HG03460 (cell line): ENCODE data around the gene CFHR1.
"Not testable (repeated sequence)": the region's sequence is repeated elsewhere in the genome, so short reads cannot be mapped to it uniquely, and the experiment has no call there.

Experiments used
- ATAC-seq: cut with Tn5 transposase; IDR thresholded peaks from one replicate; pipeline ENCODE4 v1.9.1; 2021; ENCODE audit not compliant: unreplicated experiment

CFHR1 gene

DNA sequence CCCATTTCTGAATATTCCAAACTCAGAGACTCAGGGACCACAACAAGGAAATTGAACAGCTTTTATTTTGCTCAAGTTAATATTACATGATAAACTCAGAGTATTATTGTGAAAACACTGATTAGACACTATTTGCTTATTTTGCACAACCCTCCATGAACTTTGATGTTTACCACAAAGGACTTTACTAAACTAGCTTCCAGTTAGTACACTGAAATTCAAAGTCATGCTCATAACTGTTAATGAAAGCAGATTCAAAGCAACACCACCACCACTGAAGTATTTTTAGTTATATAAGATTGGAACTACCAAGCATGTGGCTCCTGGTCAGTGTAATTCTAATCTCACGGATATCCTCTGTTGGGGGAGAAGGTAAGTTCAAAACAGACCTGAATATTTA is at the start of gene CFHR1:
Gene CFHR1, plus strand, starts transcription at position 201 of the 400 bp plus-strand sequence. Its CDS starts 114 bp downstream, at position 315.
- not testable (repeated sequence) for ATAC-seq

DNA sequence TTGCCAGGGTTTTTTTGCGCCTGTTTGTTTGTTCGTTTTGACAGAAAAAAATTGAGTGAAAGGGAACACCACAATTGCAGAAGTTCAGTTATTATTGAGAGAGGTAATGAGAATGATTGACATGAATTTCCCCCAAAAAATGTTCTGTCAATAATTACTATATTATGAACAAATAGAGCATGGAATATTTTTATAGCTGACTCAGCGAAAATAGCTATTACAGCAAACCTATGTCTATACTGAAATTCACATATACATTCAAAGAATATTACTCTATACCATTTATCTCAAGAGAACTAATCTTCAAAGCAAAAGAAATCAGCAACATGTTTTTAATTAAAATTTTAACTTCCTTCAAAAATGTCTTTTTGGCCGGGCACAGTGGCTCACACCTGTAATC is 49.7 kb upstream of the CFHR1 start:
- ATAC-seq, result not testable (repeated sequence)

DNA sequence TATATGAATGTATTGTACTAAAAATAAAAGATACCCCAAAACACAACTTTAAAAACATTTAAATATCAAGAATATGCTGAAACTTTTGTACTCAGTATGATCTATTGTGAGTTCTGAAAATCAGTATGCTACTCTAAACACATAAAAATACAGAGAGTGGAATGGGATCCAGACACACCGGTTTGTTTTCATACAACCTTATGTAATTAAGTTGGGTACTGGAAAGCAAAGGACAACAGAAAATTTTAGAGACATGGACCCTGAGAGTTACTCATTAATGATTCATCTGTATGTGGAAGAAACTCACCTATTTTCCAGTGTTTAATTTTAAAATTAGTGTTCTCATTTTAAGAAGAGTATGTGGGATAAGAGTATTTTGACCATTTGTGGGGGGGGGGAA is 45.8 kb upstream of the CFHR1 start:
- no peak for ATAC-seq

DNA sequence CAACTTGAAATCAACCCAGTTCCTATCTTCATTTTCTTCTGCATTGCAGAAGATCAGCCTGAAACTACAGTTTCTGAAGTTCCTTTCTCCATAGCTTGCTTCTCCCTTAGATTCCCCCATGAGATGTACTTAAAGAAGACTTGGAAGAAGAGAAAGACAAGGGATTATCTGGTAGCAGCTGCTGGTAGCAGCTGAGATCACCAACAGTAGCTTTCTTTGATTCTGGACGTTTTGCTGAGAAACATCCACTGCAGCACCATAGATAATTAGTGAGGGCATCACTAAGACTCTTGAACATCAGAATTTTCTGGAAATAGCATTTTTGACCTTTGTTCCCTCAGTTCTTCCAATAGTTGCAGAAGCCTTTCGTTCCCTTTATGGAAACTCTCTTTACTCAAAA is 45.4 kb upstream of the CFHR1 start:
- ATAC-seq, result no peak

DNA sequence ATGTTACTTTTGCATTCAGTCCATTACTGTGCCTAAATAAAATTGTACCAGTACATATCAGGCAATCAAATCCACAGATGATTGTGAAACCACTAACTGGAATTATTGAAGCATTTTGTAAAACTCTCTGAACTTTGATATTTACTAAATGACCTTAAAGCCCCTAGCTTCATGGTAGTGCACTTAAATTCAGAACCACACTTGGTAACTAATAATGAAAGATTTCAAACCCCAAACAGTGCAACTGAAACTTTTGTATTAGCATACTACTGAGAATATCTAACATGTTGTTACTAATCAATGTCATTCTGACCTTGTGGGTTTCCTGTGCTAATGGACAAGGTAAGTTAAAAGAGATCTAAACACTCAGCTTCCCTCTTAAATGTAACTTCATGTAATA is 44.9 kb upstream of the CFHR1 start, which contains the start of gene CFHR3:
Gene CFHR3, plus strand, starts transcription at position 238 of the 400 bp plus-strand sequence. Its CDS starts 47 bp downstream, at position 285.
- ATAC-seq, result peak; percentile 92

DNA sequence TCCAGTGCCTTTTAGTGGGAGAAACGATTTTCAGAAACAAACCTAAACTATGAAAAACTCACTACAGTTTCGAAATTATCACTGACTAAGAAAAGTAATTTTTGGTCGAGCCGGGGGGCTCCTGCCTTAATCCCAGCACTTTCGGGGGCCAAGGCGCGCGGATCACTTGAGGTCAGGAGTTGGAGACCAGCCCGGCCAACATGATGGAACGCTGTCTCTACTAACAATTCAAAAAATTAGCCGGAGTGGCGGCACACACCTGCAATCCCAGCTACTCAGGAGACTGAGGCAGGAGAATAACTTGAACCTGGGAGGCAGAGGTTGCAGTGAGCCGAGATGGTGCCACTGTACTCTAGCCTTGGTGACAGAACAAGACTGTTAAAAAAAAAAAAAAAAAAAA is 41.9 kb upstream of the CFHR1 start:
- no peak for ATAC-seq

DNA sequence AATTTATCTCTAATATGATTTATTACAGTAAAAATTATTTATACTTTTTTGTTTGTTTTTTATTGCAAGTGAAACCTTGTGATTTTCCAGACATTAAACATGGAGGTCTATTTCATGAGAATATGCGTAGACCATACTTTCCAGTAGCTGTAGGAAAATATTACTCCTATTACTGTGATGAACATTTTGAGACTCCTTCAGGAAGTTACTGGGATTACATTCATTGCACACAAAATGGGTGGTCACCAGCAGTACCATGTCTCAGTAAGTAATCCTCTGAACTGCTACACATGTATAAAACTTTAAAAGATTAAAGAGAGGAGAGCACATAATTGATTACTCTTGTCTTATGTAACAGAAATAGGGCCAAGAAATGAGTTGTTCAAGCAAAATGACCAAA is 40.4 kb upstream of the CFHR1 start:
- no peak for ATAC-seq

DNA sequence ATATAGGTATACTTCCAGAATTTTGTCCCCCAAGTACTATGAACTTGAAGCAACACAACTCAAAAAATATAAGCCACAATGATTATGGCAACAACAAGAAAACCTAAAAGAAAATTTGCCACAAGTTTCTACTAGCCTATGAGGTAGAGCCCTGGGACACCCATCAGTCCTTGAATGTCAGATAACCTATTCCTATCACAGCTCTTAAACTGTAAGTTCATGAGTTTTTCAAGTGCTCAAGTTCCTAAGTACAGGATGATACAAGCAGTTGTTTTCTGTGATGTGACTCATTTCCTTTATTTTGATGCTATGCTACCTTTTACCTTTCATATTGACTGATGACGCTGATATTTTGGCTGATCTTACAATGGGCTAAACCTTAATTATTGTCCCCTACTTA is 28.3 kb upstream of the CFHR1 start:
- ATAC-seq, result not testable (repeated sequence)

DNA sequence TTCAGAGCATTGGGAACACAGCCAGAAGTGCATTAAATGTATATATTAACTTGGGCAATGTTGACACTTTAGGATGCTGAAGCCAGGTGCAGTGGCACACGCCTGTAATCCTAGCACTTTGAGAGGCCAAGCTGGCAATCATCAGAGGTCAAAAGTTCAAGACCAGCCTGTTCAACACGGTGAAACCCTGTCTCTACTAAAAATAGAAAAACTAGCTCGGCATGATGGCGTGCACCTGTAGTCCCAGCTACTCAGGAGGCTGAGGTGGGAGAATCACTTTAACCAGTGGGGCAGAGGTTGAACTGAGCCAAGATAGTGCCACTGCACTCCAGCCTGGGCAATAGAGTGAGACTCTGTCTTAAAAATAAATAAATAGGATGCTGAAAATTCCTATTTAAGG is 25.4 kb upstream of the CFHR1 start:
- ATAC-seq, result not testable (repeated sequence)

DNA sequence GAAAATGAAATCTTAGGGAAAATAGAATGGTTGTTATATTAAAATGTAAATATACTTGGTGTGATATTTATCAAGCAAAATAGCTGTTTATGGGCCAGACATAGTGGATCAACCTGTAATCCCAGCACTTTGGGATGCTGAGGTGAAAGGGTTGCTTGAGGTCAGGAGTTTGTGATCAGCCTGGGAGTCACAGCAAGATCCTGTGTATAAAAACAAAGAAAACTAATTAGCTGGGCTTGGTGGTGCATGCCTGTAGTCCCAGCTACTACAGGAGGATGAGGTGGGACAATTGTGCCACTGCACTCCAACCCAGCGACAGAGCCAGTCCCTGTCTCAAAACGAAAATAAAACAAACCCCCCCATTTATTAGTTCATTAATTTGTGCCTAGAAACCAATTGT is 21.6 kb upstream of the CFHR1 start:
- no peak for ATAC-seq

DNA sequence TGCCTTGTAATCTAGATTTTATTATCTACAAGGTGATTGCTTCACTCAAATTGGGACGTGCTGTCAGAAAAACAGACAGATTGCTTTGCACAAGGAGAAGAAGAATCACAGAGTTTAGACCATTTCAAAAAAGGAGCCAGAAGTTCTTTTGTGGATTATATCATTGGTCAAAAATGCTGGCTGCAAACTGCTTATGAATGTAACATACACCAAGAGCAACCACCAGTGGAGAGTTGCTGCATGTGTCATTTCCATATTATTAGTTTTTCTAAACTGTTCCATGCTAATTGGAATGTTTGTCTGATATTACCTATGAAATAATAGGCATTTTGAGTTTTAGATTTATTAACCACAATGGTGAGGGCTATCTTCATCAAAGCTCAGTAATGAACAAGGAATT is 17.6 kb upstream of the CFHR1 start:
- not testable (repeated sequence) for ATAC-seq

DNA sequence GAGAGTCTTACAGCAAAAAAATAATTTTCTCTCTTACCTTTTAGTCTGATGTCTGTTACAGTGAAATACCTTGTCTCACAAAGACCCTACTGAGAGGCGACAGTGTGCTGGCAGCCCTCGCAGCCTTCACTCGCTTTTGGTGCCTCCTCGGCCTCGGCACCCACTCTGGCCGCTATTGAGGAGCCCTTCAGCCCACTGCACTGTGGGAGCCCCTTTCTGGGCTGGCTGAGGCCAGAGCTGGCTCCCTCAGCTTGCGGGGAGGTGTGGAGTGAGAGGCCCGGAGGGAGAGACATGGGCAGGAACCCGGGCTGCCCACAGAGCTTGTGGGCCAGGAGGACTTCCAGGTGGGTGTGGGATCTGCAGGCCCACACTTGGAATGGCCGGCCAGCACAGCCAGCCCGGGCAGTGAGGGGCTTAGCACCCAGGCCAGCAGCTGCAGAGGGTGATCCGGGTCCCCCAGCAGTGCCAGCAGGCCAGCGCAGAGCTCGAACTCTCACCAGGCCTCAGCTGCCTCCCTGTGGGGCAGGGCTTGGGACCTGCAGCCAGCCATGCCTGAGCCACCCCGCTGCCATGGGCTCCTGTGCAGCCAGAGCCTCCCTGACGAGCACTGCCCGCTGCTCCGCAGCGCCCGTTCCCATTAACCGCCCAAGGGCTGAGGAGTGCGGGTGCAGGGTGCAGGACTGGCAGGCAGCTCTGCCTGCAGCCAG is 10.8 kb upstream of the CFHR1 start:
- ATAC-seq, result no peak

DNA sequence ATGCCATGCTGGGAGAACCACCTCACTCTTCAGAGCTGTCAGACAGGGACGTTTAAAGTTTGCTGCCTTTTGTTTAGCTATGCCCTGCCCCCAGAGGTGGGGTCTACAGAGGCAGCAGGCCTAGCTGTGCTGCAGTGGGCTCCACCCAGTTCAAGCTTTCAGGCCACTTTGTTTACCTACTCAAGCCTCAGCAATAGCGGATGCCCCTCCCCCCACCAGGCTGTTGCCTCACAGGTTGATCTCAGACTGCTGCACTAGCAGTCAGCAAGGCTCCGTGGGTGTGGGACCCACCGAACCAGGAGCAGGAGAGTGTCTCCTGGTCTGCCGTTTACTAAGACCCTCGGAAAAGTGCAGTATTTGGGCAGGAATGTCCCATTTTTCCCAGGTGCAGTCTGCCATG is 2.1 kb upstream of the CFHR1 start:
- not testable (repeated sequence) for ATAC-seq

DNA sequence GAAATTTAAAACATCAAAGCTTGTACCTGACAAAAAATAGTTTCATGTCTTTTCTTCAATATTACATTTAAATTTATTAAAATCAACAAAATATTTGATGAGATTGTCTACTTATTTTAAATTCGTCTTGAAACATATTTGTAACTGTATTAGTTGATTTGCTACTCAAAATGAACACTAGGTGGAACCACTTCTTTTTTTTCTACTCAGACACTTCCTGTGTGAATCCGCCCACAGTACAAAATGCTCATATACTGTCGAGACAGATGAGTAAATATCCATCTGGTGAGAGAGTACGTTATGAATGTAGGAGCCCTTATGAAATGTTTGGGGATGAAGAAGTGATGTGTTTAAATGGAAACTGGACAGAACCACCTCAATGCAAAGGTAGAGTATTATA is 8.3 kb downstream of the CFHR1 start:
- peak; percentile 90 for ATAC-seq

DNA sequence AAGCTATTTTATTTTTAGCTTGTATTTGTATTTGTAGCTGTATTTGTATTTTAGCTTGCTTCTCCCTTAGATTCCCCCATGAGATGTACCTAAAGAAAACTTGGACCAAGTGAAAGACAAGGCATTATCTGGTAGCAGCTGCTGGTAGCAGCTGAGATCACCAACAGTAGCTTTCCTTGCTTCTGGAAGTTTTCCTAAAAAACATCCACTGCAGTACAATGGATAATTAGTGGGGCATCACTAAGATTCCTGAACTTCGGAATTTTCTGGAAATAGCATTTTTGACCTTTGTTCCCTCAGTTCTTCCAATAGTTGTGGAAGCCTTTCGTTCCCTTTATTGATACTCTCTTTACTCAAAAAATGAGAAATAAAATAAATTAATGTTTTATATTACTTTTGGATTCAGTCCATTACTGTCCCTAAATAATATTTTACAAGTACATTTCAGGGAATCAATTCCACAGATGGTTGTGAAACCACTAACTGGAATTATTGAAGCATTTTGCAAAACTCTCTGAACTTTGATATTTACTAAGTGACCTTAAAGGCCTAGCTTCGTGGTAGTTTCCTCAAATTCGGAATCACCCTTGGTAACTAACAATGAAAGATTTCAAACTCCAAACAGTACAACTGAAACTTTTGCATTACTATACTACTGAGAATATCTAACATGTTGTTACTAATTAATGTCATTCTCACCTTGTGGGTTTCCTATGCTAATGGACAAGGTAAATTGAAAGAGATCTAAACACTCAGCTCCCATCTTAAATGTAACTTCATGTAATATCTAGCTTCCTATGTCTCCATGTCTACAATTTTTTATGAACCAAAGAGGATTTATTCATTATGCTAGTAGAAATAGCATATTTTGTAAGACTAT is 30.3 kb downstream of the CFHR1 start:
- not testable (repeated sequence) for ATAC-seq

DNA sequence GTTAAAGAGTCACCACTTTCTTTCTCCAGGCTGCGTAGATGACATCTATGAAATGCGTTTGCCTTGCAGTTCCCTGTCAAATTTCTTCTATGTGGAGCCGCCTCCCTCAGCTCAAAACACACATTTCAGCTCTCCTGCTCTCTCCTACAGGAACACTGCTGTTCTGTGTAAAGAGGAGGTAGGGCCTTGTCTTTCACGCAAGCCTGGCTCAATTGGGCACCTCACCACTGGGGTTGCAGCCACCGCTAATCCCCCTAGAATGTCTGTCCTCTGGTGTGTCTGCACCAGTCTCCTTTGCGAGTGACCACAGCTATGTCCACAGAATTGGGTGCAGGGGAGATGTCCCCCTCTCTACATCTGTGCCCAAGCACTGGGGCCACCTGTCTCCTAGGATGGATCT is 36.5 kb downstream of the CFHR1 start:
- no peak for ATAC-seq

DNA sequence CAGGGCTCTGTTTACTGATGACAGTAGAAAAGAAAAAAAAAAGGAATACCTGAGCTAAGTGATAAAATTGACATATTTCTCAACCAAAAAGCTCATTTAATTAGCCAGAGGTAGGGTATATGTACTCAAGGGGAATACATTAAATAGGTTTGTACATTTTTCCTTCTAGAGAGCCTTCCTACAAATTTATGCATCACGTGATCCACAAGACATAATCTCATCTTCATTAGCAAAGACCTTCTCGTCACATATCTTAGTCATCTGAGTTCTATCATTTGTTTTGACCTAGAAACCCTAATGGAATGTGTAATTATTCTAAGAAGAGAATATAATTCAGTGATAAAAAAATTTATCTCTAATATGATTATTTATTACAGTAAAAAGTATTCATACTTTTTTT is 37.7 kb downstream of the CFHR1 start:
- ATAC-seq, result no peak

DNA sequence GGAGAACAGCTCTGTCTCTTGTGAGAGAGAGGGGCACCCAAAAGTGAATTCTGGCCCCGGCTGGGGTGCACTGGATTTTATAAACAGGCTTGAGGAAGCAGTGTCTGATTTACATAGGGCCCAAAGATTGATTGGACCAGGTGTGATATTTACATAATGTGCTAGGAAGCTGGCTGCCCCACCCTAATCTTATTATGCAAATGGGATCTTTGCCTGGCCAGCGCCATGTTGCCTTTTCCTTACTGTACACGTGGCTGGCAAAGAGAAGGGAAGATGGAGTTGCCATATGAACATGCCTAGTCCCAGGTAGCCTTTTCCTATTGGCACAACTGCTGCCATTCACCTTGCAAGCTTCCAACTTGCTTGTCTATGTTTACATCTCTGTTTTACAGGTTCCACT is 39.3 kb downstream of the CFHR1 start:
- ATAC-seq, result no peak

DNA sequence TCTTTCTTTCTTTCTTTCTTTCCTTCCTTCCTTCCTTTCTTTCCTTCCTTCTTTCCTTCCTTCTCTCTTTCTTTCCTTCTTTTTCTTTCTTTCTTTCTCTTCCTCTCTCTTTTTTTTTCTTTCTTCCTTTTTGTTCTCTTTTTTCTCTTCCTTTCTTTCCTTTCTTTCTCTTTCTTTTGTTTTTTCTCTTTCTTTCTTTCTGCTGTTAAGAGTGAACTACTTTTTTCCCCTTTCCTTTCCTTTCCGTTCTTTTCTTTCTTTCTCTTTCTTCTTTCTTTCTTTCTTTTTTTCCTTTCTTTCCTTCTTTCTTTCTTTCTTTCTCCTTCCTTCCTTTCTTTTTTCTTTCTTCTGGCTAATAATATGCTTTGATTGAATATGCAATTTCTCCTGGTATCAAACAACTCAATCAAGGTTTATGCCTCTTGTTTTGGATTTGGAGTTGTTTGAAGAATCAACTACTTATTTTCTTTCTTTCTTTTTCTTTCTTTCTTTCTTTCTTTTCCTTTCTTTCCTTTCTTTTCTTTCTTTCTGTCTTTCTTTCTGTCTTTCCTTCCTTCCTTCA is 40.9 kb downstream of the CFHR1 start:
- ATAC-seq, result no peak

DNA sequence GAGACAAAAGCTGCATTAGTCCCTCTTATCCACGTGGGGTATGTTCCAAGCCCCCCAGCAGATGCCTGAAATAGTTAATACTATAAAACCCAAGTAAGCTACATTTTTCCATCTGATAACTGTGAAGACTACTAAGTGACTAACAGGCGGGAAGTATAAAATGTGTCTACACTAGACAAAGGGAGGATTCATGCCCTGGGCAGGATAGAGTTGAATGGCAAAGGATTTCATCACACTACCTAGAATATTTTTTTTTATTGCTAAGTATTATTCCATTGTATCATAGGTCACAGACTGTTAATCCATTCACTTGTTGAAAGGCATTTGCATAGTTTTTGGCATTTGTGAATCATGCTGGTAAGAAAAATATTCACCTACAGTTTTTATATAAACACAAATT is 41.9 kb downstream of the CFHR1 start:
- ATAC-seq, result no peak

DNA sequence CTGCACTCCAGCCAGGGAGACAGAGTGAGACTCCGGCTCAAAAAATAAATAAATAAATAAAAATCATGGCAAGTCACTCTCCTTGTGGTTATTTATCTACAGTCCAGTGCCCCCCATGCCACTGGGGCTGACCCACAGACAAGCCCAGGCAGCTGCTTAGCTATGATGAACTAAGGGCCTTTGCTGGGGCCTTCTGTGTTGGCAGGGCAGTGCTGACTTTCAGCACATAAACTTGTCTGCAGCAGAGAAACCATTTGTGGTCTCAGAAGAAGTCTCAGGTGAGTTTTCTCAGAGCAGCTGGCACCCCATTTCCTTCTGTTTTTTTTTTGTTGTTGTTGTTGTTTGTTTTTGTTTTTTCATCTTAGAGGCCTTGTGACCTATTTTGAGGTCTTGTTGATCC is 47.4 kb downstream of the CFHR1 start:
- ATAC-seq, result no peak

DNA sequence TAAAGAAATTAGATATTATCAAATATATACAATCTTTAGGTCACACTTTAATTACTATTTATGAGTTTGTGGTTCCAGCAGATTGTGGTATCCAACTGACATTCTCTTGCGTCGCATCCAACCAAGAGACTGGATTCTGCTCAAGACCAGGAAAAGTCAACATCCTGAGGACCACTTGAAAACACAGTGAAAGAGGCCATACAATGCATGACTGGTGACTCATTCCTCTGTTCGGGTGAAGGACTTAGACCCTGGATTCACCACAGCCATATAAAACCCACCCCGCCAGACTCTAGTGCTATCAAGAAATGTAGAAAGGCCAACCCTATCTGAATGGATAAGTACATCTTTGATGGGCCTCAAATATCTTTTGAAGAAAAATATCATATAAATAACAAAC is 53.9 kb downstream of the CFHR1 start:
- no peak for ATAC-seq
